GM23338 (cell line): ENCODE measurements around the gene OR52N2. TPM values are rescaled to one million over a fixed set of nuclear protein-coding genes. Genes with fewer than 3 reads are reported as not detected.
A peak's percentile ranks its signal among the peaks of the same experiment; 100 is the strongest.

Source experiments
- ATAC-seq: fragments of 200-7000 bp; cut with Tn5 transposase; 3 replicates; pipeline ENCODE4 v1.9.1; 2020
- DNase-seq: peaks from one replicate; pipeline ENCODE4 v3.0.0-alpha.2; 2015; ENCODE audit warnings: low spot score
- H2AFZ ChIP-seq: fragments of 200-600 bp; sonication (generic); 2 replicates; pipeline ENCODE4 v1.8.0; 2016; ENCODE audit warnings: antibody characterized with exemption, mild to moderate bottlenecking, moderate library complexity
- H3F3A ChIP-seq: fragments of 200-600 bp; sonication (generic); replicated peaks from 2 replicates; pipeline ENCODE4 v1.8.0; 2017; ENCODE audit warnings: antibody characterized with exemption, mixed run types, low read depth
- H3K27ac ChIP-seq: fragments of 200-600 bp; sonication (generic); 2 replicates; pipeline ENCODE4 v1.6.1; 2016; ENCODE audit warnings: low read depth
- H3K27me3 ChIP-seq: fragments of 200-600 bp; sonication (generic); 2 replicates; pipeline ENCODE4 v1.8.0; 2016; ENCODE audit warnings: mild to moderate bottlenecking, mixed run types, moderate library complexity; ENCODE audit not compliant: insufficient read depth
- H3K36me3 ChIP-seq: fragments of 200-600 bp; sonication (generic); 2 replicates; pipeline ENCODE4 v1.8.0; 2016; ENCODE audit warnings: mild to moderate bottlenecking; ENCODE audit not compliant: insufficient read depth
- H3K4me1 ChIP-seq: fragments of 200-600 bp; sonication (generic); 2 replicates; pipeline ENCODE4 v1.8.0; 2016; ENCODE audit warnings: mild to moderate bottlenecking, moderate library complexity; ENCODE audit not compliant: insufficient read depth
- H3K4me2 ChIP-seq: fragments of 200-600 bp; sonication (generic); 2 replicates; pipeline ENCODE4 v1.7.1; 2017; ENCODE audit warnings: mixed run types
- H3K4me3 ChIP-seq: fragments of 200-600 bp; sonication (generic); 2 replicates; pipeline ENCODE4 v1.6.1; 2016; ENCODE audit warnings: mixed run types
- H3K79me2 ChIP-seq: fragments of 200-600 bp; sonication (generic); replicated peaks from 2 replicates; pipeline ENCODE4 v1.8.0; 2017; ENCODE audit warnings: mild to moderate bottlenecking; ENCODE audit not compliant: insufficient read depth
- H3K9me2 ChIP-seq: fragments of 200-600 bp; sonication (generic); 2 replicates; pipeline ENCODE4 v1.8.0; 2017; ENCODE audit not compliant: insufficient read depth
- H4K20me1 ChIP-seq: fragments of 200-600 bp; sonication (generic); replicated peaks from 2 replicates; pipeline ENCODE4 v1.8.0; 2017; ENCODE audit warnings: mild to moderate bottlenecking; ENCODE audit not compliant: insufficient read depth
- H3K27ac Mint-ChIP-seq: 2 replicates; pipeline ENCODE4 v1.8.0; 2020; ENCODE audit warnings: inconsistent platforms, mild to moderate bottlenecking, moderate library complexity, mixed read lengths
- H3K27me3 Mint-ChIP-seq: 3 replicates; pipeline ENCODE4 v1.8.0; 2022; ENCODE audit warnings: low read depth, mild to moderate bottlenecking, moderate library complexity, mixed read lengths, inconsistent platforms; ENCODE audit not compliant: insufficient read depth, poor library complexity
- H3K36me3 Mint-ChIP-seq: 3 replicates; pipeline ENCODE4 v1.8.0; 2021; ENCODE audit warnings: low read depth, mild to moderate bottlenecking, inconsistent platforms, moderate library complexity, mixed read lengths
- H3K4me1 Mint-ChIP-seq: 3 replicates; pipeline ENCODE4 v1.8.0; 2020; ENCODE audit warnings: mild to moderate bottlenecking, inconsistent platforms, mixed read lengths
- H3K4me3 Mint-ChIP-seq: 3 replicates; pipeline ENCODE4 v1.8.0; 2021; ENCODE audit warnings: moderate library complexity, mild to moderate bottlenecking, inconsistent platforms, mixed read lengths
- H3K9me3 Mint-ChIP-seq: 3 replicates; pipeline ENCODE4 v1.8.0; 2020; ENCODE audit warnings: moderate library complexity, mild to moderate bottlenecking, inconsistent platforms, mixed read lengths
- CREB1 ChIP-seq: fragments of 250-450 bp; sonication (Bioruptor Pico); IDR thresholded peaks from 2 replicates; pipeline ENCODE4 v1.5.0; 2020; ENCODE audit warnings: low read depth, mild to moderate bottlenecking, moderate library complexity
- EZH2 ChIP-seq: fragments of 200-600 bp; sonication (generic); IDR thresholded peaks from one replicate; pipeline ENCODE4 v1.8.0; 2017; ENCODE audit warnings: antibody characterized with exemption, mild to moderate bottlenecking, low read depth; ENCODE audit not compliant: unreplicated experiment
- JUNB ChIP-seq: IDR thresholded peaks from one replicate; pipeline ENCODE4 v1.6.1; 2016; ENCODE audit warnings: antibody characterized with exemption; ENCODE audit not compliant: unreplicated experiment
- POLR2AphosphoS5 ChIP-seq: IDR thresholded peaks from 2 replicates; pipeline ENCODE4 v1.6.1; 2016; ENCODE audit warnings: antibody characterized with exemption, low read depth
- STAT1 ChIP-seq: IDR thresholded peaks from one replicate; pipeline ENCODE4 v1.6.1; 2016; ENCODE audit warnings: antibody characterized with exemption; ENCODE audit not compliant: unreplicated experiment
- ZNF114 ChIP-seq: fragments of 250-450 bp; sonication (Bioruptor Pico); IDR thresholded peaks from 2 replicates; pipeline ENCODE4 v1.5.0; 2020; ENCODE audit warnings: mild to moderate bottlenecking, moderate library complexity
- ZNF331 ChIP-seq: fragments of 250-450 bp; sonication (Bioruptor Pico); IDR thresholded peaks from 2 replicates; pipeline ENCODE4 v1.5.0; 2020; ENCODE audit warnings: low read depth, mild to moderate bottlenecking, moderate library complexity
- long read RNA-seq: library from polyadenylated mRNA; unstranded; transcript quantifications from one replicate; pipeline ENCODE4 v2.0.0, GENCODE V29; 2020; ENCODE audit not compliant: unreplicated experiment
- polyA plus RNA-seq: library from polyadenylated mRNA; unstranded; fragments of >200 nt; fragmentation: Nextera tagmentation; extraction: Ambion mirVana; gene quantifications from 2 replicates; pipeline ENCODE4 v1.2.1, GENCODE V29; 2016
- total RNA-seq: library from RNA; depleted of rRNA; stranded (reverse); fragments of >200 nt; shearing (Covaris generic); gene quantifications from 2 replicates; pipeline ENCODE4 v1.2.3, GENCODE V29; 2014; rRNA removed
- TF ChIP-seq, protein P1 (sequence below), 2 experiments: fragments of 200-600 bp in 1 of 2; sonication (generic) in 1 of 2; conservative IDR thresholded peaks; 2 replicates each; pipeline versions ENCODE4 v1.5.1 to v1.6.1; 2016 to 2017; ENCODE audit warnings: antibody characterized with exemption in 2 of 2, low read depth in 2 of 2, mild to moderate bottlenecking in 2 of 2, moderate library complexity in 1 of 2
- TF ChIP-seq, protein P2 (sequence below): IDR thresholded peaks from one replicate; pipeline ENCODE4 v1.6.1; 2018; ENCODE audit warnings: antibody characterized with exemption; ENCODE audit not compliant: unreplicated experiment

OR52N2 gene
- 0.89 TPM in 1 of 2 replicates, not detected in the other for total RNA-seq
- 0.19 and 0.43 TPM in 2 replicates for polyA plus RNA-seq
- long read RNA-seq, result 0 reads

GRCh38 chr11:5808500-5809121 is at the start of gene OR52N2:
TSS of gene OR52N2 (plus strand) at chr11:5808924. CDS start at chr11:5820336, 11,412 bp downstream.
- no peaks in the 10 kb centered on the region for H3K27me3 ChIP-seq
- Mint-ChIP-seq H3K9me3 (peaks cover 10% of the 10 kb centered on the region), H3K4me1 (peaks cover 27% of the 10 kb centered on the region), H3K27me3 (peaks cover 2% of the 10 kb centered on the region), H3K4me3 (peak within 1 kb of the TSS; percentile 74; the same call in 2 of the 3 replicates), H3K36me3 (no peaks in the 10 kb centered on the region), H3K27ac (0 out of 2 replicates have a peak within 1 kb of the TSS, but pooled peaks have one; percentile 25)
- peak within 1 kb of the TSS; percentile 58 for H3K4me3 ChIP-seq
- peaks cover 18% of the 10 kb centered on the region for H3K4me1 ChIP-seq
- H3K36me3 ChIP-seq, result no peaks in the 10 kb centered on the region
- peak within 1 kb of the TSS; percentile 78 for H3K4me2 ChIP-seq
- no peaks in the 10 kb centered on the region for H3F3A ChIP-seq
- TF ChIP-seq CREB1 (peak; percentile 39; the same call in 1 of the 2 replicates), POLR2AphosphoS5 (no peak), ZNF114 (no peak), JUNB (no peak), EZH2 (no peak), ZNF331 (CRISPR knock-in tag) (no peak), STAT1 (no peak)
- TF ChIP-seq, protein P1, sequence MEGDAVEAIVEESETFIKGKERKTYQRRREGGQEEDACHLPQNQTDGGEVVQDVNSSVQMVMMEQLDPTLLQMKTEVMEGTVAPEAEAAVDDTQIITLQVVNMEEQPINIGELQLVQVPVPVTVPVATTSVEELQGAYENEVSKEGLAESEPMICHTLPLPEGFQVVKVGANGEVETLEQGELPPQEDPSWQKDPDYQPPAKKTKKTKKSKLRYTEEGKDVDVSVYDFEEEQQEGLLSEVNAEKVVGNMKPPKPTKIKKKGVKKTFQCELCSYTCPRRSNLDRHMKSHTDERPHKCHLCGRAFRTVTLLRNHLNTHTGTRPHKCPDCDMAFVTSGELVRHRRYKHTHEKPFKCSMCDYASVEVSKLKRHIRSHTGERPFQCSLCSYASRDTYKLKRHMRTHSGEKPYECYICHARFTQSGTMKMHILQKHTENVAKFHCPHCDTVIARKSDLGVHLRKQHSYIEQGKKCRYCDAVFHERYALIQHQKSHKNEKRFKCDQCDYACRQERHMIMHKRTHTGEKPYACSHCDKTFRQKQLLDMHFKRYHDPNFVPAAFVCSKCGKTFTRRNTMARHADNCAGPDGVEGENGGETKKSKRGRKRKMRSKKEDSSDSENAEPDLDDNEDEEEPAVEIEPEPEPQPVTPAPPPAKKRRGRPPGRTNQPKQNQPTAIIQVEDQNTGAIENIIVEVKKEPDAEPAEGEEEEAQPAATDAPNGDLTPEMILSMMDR (conservative IDR thresholded peaks at IDR 0.05; ENCODE audit: low read depth in 2 of 2), result peak; percentile 92 to 97
- TF ChIP-seq, protein P2, sequence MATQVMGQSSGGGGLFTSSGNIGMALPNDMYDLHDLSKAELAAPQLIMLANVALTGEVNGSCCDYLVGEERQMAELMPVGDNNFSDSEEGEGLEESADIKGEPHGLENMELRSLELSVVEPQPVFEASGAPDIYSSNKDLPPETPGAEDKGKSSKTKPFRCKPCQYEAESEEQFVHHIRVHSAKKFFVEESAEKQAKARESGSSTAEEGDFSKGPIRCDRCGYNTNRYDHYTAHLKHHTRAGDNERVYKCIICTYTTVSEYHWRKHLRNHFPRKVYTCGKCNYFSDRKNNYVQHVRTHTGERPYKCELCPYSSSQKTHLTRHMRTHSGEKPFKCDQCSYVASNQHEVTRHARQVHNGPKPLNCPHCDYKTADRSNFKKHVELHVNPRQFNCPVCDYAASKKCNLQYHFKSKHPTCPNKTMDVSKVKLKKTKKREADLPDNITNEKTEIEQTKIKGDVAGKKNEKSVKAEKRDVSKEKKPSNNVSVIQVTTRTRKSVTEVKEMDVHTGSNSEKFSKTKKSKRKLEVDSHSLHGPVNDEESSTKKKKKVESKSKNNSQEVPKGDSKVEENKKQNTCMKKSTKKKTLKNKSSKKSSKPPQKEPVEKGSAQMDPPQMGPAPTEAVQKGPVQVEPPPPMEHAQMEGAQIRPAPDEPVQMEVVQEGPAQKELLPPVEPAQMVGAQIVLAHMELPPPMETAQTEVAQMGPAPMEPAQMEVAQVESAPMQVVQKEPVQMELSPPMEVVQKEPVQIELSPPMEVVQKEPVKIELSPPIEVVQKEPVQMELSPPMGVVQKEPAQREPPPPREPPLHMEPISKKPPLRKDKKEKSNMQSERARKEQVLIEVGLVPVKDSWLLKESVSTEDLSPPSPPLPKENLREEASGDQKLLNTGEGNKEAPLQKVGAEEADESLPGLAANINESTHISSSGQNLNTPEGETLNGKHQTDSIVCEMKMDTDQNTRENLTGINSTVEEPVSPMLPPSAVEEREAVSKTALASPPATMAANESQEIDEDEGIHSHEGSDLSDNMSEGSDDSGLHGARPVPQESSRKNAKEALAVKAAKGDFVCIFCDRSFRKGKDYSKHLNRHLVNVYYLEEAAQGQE, result no peak
- H3K9me2 ChIP-seq, result no peaks in the 10 kb centered on the region
- H3K27ac ChIP-seq, result no peak within 1 kb of the TSS
- H3K79me2 ChIP-seq, result no peaks in the 10 kb centered on the region
- H4K20me1 ChIP-seq, result no peaks in the 10 kb centered on the region
- ATAC-seq, result peak; percentile 93
- peak; percentile 88 for DNase-seq
- H2AFZ ChIP-seq, result peak within 1 kb of the TSS; percentile 93

DNA sequence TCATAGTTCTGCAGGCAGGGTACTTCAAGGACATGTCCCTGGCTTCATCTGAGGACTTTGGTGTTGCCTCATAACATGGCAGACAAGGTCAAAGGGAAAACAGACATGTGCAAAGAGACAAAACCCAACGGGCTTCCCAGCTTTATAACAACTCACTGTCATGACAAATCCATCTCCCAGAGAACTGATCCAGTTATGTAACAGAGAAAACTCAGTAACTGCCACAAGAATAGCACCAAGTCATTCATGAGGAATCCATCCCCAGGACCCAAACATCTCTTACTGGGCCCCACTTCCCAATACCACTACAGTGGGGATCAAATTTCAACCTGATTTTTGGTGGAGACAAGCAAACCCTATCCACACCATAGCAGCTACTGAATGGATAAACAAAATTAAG is 41.7 kb upstream of the OR52N2 start:
- H3K9me2 ChIP-seq, result no peaks in the 10 kb centered on the region
- no peaks in the 10 kb centered on the region for H3K4me1 Mint-ChIP-seq
- no peaks in the 10 kb centered on the region for H3K36me3 Mint-ChIP-seq
- H3K36me3 ChIP-seq, result no peaks in the 10 kb centered on the region
- ATAC-seq (no peak), DNase-seq (no peak)
- H3K4me3 ChIP-seq, result no peak overlapping the region
- no peak overlapping the region for H3K27ac Mint-ChIP-seq
- no peaks in the 10 kb centered on the region for H3K4me1 ChIP-seq
- H2AFZ ChIP-seq, result no peak overlapping the region
- no peaks in the 10 kb centered on the region for H3K9me3 Mint-ChIP-seq
- H3K4me2 ChIP-seq, result no peak overlapping the region
- no peak overlapping the region for H3K4me3 Mint-ChIP-seq
- H3K27me3 ChIP-seq, result no peaks in the 10 kb centered on the region
- no peaks in the 10 kb centered on the region for H3K27me3 Mint-ChIP-seq
- H3K27ac ChIP-seq, result no peak overlapping the region
- no peaks in the 10 kb centered on the region for H4K20me1 ChIP-seq
- H3F3A ChIP-seq, result no peaks in the 10 kb centered on the region
- H3K79me2 ChIP-seq, result no peaks in the 10 kb centered on the region
- TF ChIP-seq JUNB, result no peak
- TF ChIP-seq, protein P1 (conservative IDR thresholded peaks at IDR 0.05; ENCODE audit: low read depth in 2 of 2), result no peak
- TF ChIP-seq STAT1, result no peak
- TF ChIP-seq ZNF114, result no peak
- no peak for TF ChIP-seq EZH2
